PC-3 (cell line): ENCODE results near the gene CFAP299.

Source experiments
- EZH2phosphoT487 ChIP-seq: fragments of 300-600 bp; sonication (generic); IDR thresholded peaks from 2 replicates; pipeline ENCODE4 v1.6.1; 2018; ENCODE audit warnings: mild to moderate bottlenecking, antibody characterized with exemption, low read length, borderline replicate concordance
- TF ChIP-seq, protein P1 (sequence below): fragments of 300-600 bp; sonication (generic); conservative IDR thresholded peaks from 2 replicates; pipeline ENCODE4 v1.5.1; 2017; ENCODE audit warnings: antibody characterized with exemption, low read depth, mild to moderate bottlenecking, low read length

DNA sequence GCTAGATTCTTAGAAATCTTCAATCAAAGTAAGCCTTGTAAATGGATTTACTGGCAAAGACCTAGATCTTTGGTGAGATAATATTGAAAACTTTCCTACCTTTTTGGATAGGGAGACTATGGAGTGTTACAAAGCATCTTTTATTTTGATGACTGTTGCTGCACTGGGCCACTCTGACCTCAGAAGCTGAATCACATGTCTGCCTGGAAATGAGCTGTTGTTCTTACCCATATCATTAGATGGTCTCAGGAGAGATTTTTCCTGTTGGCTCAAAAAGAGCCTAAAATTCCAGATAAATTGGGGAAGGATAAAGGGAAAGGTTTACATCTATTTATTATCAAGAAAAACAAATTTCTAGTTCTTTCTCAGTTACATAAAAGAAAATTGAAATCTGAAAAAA, 567.5 kb downstream of the CFAP299 start:
- TF ChIP-seq, protein P1, sequence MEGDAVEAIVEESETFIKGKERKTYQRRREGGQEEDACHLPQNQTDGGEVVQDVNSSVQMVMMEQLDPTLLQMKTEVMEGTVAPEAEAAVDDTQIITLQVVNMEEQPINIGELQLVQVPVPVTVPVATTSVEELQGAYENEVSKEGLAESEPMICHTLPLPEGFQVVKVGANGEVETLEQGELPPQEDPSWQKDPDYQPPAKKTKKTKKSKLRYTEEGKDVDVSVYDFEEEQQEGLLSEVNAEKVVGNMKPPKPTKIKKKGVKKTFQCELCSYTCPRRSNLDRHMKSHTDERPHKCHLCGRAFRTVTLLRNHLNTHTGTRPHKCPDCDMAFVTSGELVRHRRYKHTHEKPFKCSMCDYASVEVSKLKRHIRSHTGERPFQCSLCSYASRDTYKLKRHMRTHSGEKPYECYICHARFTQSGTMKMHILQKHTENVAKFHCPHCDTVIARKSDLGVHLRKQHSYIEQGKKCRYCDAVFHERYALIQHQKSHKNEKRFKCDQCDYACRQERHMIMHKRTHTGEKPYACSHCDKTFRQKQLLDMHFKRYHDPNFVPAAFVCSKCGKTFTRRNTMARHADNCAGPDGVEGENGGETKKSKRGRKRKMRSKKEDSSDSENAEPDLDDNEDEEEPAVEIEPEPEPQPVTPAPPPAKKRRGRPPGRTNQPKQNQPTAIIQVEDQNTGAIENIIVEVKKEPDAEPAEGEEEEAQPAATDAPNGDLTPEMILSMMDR: no peak
- TF ChIP-seq EZH2phosphoT487: no peak
